ENCODE data around the gene DAB1.
"Not testable (repeated sequence)": the region's sequence is repeated elsewhere in the genome, so short reads cannot be mapped to it uniquely, and the experiment has no call there.

DAB1 gene

GRCh38 chr1:57115030-57115614 is 308.7 kb downstream of the DAB1 start:
- no peak for DNase-seq

- DNase-seq: no peak
These were observed 311.7 kb downstream of the DAB1 start for GRCh38 chr1:57112148-57112547.

GRCh38 chr1:57111175-57111574 is 312.7 kb downstream of the DAB1 start:
- DNase-seq: no peak

DNA sequence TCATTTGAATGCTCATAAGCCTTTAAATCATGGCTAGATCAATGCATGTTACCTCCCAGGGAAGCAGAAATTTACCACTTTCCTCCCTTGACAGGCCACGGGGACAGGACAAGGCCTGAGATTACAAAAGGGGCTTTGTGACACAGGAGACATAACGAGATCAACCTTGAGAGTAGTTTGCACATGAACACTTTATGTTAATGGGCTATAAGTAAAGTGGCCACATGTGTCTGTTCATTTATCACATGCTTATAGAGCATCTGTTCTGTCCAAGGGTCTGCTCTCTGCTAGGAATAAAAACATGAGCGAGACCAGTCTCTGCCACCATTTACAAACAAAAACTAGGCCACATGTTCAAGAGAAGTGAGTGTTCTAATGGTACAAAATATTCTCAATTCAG is 314.0 kb downstream of the DAB1 start:
- DNase-seq: no peak

DNA sequence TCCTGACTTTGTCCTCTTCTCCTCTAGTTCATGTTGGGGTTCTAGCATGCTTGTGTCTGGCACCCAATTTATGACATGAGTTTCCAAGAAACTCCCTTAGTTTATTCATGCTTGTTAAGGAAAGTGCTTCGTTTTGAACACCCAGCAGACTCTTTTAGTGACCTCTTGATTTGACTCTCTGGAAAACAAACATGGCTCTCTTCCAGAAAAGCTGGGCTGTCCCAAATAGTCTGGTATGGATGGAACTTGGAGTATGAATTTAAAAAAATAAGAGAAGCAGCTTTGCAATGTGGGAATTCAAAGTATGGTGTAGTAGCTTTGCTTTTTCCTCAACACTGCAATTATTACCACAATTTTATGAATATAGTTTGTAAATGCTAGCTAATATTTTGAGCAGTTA is 314.6 kb downstream of the DAB1 start:
- DNase-seq: no peak

DNA sequence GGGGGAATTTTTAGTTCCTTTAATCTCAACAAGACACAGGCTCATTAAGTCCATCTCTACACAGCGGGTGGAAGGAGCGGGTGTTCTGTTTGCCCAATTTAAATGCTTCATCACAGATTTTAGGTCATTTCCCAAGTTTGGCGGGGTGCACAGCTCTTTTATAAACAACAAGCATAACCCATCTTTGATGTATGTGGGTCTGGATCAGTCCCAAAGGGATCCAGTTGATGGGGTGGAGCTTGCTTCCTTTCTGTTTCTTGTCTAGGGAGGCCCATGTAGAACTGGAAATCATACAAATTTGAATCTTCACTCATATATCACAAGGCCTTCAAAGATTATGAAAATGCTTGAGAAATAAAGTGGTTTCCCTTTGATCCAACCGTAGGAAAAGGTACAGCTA is 317.6 kb downstream of the DAB1 start:
- DNase-seq: no peak

- no peak for DNase-seq
These were observed 321.1 kb downstream of the DAB1 start for GRCh38 chr1:57102561-57103326.

GRCh38 chr1:57101209-57101608 is 322.7 kb downstream of the DAB1 start:
- DNase-seq: no peak

GRCh38 chr1:57094749-57095148 is 329.1 kb downstream of the DAB1 start:
- DNase-seq: no peak

DNA sequence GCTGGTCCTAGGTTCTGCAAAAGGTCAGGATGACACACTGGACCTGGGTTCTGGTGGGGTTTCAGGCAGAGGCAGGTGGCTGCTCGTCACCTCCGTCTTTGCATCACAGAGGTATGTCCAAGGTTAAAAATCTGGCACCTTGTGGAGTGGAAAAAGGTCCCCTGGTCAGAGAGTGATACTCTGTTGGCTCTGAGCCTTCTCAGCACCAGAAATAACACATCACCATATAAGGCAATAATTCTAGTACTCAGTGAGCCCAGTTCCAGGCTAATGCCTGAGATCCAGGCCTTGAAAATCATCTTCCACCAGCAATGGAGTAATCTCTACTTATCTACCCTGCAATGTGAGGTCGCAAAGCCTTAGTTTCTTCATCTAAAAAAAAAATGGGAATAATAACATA is 330.7 kb downstream of the DAB1 start:
- DNase-seq: no peak

DNA sequence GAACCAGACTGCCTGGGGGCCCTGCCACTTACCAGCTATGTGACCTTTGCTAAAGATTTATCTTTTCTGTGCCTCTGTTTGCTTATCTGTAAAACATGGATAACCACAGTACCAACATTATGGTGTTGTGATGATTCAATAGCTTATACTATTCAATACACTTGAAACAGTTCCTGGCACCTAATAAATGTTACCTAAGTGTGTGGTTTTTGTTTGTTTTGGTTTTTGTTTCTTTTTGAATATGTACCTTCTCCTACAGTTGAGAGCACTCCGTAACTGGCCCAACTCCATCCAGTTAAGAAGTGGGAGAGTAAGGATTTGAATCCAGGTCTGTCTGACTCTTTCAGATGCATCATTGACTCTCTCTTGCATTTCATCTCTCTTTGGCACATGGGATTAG is 332.2 kb downstream of the DAB1 start:
- no peak for DNase-seq

DNA sequence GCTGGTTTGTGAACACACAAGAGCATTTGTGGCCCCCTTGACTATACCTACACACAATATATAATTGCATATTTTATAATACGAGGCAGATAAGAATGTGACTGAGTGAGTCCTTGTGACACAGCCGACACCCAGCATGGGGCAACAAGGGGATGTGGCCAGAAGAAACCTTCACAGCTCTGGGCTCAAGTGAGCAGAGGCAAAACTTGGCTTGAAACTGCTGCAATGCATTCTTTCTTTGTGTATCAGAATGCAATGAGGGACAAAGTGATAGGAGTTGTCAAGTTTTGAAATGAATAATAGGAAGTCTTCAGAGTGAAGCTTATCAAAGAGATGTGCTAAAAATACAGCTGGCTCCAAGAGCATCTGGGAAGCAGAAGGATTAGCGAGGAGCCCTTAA is 334.0 kb downstream of the DAB1 start:
- no peak for DNase-seq

DNA sequence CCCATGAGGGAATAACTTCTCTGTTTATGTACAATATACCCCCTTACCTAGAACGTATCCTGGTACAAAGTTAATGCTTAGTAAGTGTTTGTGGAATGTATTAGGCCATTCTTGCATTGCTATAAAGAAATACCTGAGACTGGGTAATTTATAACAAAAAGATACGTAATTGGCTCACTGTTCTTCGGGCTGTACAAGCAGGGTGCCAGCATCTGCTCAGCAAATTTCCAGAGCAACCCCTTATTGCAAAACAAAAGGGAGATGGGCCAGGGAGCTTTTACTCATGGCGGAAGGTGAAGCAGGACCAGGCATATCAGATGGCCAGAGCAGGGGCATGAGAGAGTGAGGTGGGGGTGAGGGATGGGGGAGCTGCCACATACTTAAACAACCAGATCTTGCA is 334.6 kb downstream of the DAB1 start:
- DNase-seq: no peak

GRCh38 chr1:57088653-57089052 is 335.2 kb downstream of the DAB1 start:
- DNase-seq: no peak

GRCh38 chr1:57087660-57088059 is 336.2 kb downstream of the DAB1 start:
- DNase-seq: not testable (repeated sequence)

- DNase-seq: no peak
These were observed 337.7 kb downstream of the DAB1 start for GRCh38 chr1:57086154-57086553.

GRCh38 chr1:57084701-57085100 is 339.2 kb downstream of the DAB1 start:
- DNase-seq: no peak

DNA sequence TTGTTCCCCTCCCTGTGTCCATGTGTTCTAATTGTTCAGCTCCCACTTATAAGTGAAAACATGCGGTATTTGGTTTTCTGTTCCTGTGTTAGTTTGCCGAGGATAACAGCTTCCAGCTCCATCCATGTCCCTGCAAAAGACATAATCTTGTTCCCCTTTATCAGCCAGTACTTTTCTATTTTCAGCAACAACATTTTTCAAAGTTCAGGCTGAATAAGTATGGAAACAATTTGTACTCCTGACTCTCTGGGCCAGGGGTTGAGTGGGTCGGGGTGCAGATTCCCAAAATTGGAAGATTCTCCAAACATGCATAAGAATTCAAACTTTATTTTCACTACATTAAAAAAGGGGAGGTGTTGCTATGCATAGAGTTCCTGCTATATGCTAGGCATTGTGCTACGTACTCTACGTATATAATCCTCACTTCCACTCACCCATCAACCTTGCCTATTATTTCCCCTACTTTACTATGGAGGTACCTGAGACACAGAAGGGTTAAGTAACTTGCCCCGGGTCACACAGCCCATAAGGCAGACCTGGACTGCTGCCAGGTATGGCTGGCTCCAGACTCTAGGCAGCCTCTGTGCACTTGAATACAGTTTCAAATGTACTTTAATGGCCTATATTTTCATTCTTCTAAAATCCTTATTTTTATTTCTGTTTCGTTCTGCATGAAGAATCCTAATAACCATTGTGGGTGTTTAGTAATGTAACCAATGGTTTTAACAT is 341.0 kb downstream of the DAB1 start:
- no peak for DNase-seq

DNA sequence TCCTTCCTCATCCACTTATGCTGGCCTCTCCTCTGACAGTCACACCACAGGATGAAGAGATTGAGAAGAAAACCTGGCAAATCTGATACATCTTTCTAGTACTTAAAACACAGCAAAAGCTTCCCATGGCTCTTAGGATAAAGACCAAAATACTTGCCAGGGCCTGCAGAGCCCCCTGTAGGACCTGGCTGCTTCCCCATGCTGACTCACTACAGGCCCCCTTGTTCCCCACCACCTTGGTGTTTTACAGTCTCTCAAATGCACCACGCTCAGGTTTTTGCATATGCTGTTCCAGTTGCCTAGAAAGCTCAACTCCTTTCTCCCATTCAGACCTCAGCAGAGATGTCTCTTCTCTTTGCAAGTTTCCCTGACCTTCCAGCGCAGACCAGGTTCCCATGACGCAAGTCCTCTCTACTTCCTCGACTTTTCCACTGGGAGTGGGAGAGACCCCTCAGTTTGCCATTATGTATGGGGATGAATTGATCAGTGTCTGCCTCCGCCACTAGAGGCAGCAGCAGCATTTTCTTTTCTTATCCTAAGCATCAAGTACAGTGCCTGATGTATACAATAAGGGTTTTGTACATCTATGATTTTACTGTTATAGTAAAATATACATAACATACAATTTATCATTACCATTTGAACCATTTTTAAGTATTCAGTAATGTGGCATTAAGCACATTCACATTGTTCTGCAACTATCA is 344.3 kb downstream of the DAB1 start:
- DNase-seq: no peak

- DNase-seq: no peak
These were observed 351.3 kb downstream of the DAB1 start for GRCh38 chr1:57072401-57073110.

DNA sequence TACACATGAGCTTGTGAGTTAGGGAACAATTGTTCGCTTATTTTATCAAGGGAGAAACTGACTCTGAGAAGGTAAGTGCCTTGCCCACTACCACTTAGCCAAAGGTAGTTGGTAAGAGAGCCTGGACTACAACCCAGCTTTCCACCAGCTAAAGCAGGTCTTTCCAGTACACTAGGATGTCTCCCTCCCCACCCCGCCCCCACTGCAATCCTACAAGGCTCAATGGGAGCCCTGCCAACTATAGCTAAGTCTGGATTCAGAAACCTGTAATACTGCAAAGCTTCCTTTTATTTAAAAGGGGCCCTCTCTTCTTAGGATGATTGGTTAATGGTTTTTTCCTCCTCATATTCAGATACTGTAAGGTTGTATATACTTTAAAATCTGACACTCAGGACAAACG is 356.0 kb downstream of the DAB1 start:
- no peak for DNase-seq

DNA sequence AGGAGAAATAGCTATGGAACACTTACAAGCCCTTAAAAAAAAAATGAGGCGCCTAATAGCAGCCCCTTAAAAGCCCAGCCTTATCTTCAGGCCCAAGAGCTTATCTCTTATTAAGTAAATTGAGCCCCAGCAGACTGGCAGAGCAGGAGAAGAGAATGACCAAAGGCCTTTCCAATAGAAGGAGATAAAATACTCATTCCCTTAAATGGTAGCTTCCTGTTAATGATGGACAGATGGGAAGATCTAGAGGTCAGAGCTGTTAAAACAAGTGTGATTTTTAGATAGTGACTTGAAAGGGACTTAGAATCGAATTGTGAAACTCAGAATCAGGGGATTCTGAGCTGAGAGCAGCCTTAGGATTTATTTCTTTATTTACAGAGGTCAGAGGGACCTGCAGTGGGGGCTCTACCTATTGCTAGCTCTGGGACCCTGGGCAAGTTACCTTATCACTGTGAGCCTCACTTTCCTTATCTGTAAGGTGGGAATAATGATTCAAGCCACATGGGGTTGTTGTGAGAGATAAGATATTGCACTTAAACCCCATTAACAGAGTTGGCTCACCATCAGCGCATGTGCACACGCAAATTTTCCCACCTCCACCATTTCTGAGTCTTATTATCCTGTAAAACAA is 356.8 kb downstream of the DAB1 start:
- no peak for DNase-seq

Measured in central memory CD4-positive, alpha-beta T cell (primary cell).